NCI-H2107 treated with DMSO at 0.1 percent for 48 hours (cell line): ENCODE data around the gene QRICH1.
"Not testable (repeated sequence)": the region's sequence is repeated elsewhere in the genome, so short reads cannot be mapped to it uniquely, and the experiment has no call there.

Source experiments
- DNase-seq: peaks from one replicate; lab custom pipeline; 2025; ENCODE audit not compliant: unreplicated experiment; lab: John Stamatoyannopoulos, UW

Gene QRICH1

DNA sequence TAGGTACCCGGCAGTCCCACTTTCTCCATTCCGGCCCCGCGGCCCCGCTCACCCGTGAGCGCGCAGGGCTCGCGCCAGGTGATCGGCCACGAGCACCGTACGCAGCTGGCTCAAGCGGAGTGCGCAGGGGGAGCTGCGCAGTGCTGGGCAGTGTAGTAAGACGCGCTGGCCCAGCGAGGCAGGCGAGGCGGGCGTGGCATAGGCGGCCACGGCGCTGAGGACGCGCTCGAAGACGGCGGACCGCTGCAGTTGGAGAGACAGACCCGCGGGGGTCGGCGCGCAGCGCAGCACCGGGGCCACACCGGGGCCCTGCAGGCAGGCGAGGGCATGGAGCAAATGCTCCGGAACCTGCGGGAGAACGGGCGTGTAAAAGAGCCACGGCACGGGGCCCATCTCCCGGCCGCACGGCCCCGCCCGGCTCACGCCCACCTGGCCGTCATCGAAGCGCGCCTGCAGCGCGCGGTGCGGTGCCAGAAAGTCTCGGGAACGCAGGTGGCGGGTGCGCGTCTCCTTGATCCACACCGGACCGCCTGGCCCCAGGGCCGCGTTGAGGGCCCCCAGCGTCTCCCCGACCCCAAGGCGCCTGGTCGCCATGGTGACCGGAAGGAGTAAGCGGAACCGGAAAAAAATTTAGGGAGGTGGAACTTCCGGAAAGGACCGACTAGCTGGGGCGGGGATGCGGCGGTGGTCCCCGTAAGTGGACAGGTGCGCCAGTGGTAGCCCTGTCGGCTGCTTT lies 75.7 kb downstream of the QRICH1 start, which contains the start of gene DALRD3:
DALRD3 (minus strand) TSS at position 610 of the 736 bp plus-strand sequence; CDS start at position 594, 16 bp downstream.
- no peak for DNase-seq

DNA sequence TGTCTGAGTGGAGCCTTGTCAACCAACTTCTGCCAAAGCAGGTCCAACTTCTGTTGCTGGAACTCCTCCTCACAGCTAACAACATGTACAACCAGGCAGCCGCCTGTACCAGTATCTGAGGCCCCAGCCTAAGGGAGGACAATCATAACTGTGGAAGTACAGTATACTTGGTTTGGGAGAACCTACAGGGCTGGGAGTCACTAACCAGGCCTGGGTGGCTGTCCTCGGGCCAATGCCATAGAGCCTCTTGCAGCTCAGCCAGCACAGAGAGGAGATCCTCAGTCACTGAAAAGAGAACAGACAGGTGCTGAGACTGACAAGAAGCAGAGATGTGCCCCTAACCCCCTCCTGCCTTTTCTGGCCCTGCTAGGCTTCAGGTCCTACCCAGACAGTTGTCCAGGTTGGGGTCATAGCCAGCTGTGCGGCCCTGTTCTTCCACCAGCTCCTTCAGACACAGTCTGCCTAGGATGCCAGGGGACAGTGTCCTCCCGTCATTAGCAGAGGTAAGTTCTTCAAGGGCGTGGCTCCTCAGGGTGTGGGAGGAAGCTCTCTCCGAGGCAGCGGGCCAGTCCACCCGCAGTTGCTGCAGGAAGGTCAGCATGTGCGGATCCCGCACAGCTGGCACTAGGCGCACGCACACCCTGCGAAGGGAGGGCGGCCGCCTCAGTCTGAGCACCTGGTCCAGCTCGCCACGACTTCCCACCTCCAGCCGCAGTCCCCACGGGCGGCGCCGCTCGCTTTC lies 76.5 kb downstream of the QRICH1 start:
- DNase-seq, result no peak

DNA sequence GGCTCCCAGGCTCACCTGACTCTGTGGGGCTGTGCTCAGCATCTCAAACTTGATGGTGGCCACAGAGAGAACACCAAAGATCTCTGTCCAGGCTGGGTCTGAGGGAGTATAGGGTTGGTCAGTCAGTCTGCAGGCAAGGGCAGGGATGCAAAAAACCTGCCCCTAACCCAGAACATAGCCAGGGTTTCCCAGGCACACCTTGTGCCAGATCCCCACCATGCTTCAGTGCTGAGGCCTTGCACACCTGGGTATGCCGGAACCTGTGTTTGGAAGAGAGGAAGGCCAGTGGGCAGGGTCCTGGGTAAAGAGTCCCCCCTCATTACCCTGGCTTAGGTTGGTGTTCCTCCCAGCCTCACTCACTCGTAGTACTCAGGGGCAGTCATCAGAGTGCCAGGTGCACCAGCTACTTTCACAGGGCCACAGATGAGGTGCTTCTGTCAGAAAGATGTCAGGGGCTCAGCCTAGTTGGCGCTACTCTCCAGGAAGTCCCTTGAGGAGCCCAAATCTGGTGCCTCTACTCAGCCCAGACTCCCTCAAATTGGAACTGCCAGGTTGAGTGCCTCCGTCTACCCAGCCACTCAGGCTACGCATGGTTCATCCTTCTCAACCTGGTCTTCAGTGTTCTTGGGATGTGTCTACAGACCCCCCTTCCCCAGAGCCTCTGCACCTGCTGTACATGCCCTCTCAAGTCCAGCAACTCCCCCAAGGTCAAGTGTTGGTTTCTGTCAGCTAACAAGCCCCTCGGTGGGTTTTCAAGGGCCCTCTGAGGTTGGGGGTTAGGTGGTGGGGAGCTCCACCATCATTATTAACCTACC lies 77.2 kb downstream of the QRICH1 start:
- DNase-seq, result no peak

DNA sequence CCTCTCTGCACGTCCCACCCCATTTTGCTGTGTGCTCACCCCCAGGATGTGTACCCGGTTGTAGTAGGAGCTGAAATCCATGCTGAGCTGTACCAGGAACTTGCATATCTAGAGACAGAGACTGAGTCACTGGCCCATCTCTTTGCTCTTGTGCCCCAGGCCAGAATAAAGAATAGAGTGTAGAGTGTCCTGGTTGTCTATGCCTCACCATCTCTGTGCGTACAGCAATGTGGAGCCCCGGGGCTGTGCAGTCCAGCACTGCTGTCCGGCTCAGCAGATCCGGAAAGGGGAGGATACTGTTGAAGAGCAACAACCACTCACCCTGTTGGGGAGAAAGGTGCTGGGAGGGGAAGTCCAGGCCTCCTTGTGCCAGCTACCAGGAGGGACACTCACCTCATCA lies 78.1 kb downstream of the QRICH1 start:
- no peak for DNase-seq

DNA sequence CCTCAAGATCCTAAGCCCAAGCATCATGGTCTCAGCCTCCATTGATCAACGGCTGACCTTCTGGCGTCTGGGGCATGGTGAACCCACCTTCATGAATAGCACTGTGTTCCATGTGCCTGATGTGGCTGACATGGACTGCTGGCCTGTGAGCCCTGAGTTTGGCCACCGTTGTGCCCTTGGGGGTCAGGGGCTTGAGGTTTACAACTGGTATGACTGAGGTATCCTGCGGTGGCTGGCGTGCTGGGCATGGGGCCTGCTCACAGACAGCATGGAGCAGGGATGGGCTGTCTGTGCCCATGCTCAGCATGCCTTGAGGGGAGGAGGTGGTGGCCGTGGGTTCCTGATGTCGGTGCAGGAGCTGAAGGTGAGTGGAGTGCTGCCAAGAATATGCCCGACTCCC lies 78.8 kb downstream of the QRICH1 start:
- DNase-seq, result no peak

DNA sequence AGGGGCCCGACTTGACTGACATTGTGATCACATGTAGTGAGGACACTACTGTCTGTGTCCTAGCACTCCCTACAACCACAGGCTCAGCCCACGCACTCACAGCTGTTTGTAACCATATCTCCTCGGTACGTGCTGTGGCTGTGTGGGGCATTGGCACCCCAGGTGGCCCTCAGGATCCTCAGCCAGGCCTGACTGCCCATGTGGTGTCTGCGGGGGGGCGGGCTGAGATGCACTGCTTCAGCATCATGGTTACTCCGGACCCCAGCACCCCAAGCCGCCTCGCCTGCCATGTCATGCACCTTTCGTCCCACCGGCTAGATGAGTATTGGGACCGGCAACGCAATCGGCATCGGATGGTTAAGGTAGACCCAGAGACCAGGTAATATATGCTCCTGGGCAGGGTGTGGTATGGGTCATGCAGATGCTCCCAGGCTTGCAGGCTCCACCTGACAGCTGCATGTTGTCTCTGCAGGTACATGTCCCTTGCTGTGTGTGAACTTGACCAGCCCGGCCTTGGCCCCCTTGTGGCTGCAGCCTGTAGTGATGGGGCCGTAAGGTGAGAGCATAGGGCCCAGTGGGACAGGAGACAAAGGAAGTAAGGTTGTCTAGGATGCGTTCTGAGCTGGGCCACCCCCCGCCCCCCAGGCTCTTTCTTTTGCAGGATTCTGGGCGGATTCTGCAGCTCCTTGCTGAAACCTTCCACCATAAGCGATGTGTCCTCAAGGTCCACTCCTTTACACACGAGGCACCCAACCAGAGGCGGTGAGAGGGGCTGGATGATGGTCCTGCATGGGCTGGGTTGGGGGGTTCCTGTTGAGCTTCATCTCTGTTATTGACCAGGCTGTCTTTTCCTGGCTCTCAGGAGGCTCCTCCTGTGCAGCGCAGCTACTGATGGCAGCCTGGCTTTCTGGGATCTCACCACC lies 79.9 kb downstream of the QRICH1 start:
- DNase-seq, result no peak

DNA sequence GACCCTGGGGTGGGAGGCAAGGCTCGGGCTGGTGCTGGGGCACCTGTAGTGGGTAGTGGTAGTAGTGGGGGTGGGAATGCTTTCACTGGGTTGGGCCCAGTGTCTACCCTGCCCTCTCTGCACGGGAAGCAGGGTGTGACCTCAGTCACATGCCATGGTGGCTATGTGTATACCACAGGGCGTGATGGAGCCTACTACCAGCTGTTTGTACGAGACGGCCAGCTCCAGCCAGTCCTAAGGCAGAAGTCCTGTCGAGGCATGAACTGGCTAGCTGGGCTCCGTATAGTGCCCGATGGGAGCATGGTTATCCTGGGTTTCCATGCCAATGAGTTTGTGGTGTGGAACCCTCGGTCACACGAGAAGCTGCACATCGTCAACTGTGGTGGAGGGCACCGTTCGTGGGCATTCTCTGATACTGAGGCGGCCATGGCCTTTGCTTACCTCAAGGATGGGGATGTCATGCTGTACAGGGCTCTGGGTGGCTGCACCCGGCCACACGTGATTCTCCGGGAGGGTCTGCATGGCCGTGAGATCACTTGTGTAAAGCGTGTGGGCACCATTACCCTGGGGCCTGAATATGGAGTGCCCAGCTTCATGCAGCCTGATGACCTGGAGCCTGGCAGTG lies 80.6 kb downstream of the QRICH1 start:
- no peak for DNase-seq

DNA sequence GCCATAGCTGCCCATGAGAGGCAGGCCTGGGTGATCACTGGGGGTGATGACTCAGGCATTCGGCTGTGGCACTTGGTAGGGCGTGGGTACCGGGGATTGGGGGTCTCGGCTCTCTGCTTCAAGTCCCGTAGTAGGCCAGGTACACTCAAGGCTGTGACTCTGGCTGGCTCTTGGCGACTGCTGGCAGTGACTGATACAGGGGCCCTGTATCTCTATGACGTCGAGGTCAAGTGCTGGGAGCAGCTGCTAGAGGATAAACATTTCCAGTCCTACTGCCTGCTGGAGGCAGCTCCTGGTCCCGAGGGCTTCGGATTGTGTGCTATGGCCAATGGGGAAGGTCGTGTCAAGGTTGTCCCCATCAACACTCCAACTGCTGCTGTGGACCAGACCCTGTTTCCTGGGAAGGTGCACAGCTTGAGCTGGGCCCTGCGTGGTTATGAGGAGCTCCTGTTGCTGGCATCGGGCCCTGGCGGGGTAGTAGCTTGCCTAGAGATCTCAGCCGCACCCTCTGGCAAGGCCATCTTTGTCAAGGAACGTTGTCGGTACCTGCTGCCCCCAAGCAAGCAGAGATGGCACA lies 81.3 kb downstream of the QRICH1 start:
- DNase-seq, result no peak

DNA sequence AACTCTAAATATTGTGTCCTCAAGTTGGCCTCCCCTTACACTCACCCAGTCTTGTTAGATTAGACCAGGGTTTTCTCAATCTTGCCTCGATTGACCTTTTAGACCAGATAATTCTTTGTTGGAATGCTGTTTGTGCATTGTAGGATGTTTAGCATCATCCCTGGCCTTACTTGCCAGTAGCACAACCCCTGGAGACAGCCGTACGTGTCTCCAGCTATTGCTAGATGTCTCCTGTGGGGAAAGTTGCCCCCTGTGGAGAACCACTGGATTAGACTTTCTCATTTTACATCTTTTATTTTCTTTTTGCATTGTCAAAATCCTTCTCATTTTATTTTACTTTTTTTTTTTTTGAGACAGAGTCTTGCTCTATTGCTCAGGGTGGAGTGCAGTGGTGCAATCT lies 84.5 kb downstream of the QRICH1 start:
- no peak for DNase-seq

DNA sequence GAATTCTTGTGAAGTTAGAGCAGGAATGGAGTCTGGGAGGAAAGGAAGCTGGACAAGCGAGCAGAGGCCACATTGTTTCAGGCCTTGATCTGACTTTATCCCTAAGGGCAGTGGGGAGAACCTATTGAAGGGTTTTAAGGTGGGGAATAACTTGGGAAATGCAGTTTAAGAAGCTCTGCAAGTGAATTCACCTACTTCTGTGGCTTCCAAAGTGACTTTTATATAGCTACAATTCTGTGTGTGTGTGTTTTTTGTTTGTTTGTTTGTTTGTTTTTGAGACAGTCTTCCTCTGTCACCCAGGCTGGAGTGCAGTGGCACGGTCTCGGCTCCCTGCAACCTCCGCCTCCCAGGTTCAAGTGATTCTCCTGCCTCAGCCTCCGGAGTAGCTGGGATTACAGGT lies 85.2 kb downstream of the QRICH1 start:
- not testable (repeated sequence) for DNase-seq

DNA sequence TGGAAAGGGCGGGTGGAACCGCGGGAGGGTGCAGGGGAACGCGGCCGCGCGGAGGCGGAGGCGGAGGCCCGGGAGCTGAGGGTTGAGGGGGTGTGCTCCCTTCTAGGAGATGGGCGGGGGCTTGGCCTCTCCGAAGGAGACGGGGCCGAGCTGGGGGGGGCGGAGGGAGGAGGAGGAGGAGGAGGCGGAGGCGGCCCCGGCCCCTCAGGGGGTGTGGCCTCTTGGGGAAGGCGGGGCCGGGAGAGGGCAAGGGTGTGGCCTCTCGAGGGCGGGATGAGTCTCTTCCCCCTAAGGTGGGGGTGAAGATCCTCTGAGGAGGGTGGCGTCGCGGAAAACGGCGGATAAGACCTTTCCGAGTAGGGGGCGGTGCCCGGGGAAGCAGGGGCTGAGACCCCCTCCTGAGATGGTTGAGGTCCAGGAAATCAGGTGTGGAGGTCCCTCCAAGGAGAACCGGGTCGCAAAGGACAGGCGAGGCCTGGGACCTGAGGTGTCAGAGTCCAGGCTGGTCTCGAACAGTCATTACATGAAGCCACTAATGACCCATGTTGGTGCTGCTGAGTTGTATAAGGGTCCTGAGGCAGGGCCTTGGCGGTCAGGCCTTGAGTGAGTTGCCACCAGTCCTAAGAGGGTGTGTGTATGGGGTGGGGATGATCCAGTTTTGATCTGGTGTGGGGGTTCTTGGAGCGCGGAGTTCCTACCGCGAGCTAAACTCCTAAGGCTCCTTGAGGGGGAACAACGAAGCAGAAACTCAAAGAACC lies 85.9 kb downstream of the QRICH1 start:
- no peak for DNase-seq

DNA sequence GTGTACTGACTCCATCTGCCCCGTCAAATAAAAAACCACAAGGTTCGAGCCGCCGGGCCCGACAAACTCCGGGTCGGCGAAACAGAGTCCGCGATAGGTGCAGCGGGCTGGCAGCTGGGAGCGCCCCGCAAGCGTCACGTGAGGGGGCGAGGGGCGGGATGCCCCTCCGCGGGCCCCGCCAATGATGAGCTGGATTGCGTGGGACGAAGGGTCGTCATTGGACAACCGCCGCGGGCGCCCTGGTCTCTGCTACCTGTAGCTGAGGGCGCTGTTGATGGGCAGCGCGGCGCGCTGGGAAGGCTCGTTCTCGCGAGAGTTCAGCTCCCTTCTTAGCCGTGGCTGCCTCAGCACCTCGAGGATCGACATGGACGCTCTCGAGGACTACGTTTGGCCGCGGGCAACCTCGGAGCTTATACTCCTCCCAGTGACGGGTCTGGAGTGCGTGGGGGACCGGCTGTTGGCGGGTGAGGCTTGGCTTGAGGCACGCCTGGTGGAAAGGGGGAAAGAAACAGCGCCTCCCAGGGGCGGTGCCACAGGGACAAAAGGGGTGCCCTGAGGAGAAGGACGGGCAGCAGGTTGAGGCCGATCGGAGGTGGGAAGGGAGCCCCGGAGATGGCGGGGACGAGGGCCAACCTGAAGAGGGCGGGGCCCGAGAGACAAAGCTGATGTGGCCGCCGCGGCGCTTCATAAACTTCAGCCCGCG lies 86.7 kb downstream of the QRICH1 start, which contains the start of gene WDR6:
WDR6 (plus strand) TSS at position 324 of the 703 bp plus-strand sequence; CDS start at position 365, 41 bp downstream.
- DNase-seq, result peak; percentile 68

DNA sequence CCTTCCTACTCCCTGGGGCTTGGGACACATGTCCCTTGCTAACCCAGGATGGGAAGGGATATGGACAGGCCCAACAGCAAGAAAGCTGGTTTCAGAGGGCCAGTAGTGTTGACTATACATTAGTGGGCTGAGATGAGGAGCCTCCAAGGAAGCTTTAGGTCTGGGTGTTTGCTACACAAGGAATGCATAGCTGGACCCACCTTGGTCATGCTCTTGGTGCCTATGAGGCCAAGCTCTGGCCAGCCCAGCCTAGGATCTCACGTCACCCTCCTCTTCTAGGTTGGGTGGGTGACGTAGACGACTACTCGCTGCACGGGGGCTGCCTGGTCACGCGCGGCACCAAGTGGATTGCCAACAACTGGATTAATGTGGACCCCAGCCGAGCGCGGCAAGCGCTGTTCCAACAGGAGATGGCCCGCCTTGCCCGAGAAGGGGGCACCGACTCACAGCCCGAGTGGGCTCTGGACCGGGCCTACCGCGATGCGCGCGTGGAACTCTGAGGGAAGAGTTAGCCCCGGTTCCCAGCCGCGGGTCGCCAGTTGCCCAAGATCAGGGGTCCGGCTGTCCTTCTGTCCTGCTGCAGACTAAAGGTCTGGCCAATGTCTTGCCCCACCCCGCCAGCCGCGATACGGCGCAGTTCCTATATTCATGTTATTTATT lies 87.3 kb downstream of the QRICH1 start:
- no peak for DNase-seq

DNA sequence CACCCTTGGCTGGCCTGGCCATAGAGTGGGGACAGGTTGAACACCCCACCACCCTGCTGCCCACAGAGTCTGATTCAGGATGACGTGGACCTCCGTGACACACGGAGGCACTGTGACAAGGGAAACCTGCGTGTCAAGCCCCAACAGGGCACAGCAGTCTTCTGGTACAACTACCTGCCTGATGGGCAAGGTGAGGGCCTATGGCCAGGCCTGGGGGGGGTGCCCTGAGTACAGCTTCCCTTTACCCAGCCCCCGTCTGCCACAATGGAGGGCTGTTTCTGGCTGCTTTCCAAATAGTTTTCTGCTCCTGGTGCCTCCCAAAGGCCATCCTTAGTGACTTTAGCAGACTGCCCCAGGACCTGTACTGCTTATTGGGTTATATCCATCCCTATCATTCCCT lies 87.9 kb downstream of the QRICH1 start:
- DNase-seq, result no peak

DNA sequence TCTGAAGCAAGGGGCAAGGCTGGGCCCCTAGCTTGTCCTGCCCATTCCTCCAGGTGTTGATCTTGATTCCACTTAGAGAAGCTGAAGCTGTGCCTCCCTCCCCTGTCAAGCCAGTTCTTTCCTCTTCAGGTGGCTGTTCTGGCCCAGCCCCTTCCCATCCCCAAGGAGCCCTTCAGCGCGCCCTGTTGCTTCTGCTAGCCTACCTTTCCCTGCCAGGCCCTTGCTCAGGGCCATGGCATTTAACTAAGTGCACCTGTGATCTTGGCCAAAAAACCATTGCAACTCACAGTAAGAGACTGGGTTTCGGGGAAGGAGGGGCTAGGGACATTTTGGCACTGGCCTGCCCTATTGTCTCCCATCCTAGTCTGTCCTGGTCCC lies 88.6 kb downstream of the QRICH1 start:
- DNase-seq, result no peak

DNA sequence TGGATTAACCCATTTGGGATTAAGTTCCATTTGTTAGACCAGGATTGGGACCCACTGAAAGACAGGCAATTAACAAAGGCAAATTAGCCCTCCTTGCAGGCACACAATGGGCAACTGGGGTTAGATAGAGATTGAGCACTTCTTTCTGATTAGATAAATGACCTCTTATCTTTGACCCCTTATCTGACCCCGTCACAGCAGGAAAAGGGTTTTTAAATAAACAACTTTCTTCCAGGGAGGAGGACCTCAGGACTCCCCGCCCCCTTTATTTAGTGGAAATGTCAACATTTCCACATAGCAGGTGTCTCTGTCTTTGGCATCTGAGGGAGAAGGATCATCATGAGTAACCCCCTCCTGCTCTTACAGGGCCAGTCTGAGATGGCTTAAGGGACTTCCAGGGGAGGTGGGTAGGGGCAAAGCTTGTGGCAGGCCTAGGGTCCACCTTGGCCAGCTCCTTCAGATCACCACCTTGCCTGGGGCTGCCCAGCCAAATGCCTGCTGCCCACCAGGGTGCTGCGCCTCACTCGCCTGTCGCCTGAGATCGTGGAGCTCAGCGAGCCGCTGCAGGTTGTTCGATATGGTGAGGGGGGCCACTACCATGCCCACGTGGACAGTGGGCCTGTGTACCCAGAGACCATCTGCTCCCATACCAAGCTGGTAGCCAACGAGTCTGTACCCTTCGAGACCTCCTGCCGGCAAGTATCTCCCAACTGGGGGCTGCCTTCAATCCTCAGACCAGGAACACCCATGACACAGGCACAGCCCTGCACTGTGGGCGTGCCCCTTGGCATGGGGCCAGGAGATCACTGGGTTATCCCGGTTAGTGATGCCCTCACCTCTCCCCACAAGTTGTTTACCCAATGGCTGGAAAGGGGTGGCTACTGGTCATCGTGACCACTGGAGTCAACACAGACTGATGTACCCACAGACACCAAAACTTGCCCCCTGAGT lies 89.2 kb downstream of the QRICH1 start:
- no peak for DNase-seq

DNA sequence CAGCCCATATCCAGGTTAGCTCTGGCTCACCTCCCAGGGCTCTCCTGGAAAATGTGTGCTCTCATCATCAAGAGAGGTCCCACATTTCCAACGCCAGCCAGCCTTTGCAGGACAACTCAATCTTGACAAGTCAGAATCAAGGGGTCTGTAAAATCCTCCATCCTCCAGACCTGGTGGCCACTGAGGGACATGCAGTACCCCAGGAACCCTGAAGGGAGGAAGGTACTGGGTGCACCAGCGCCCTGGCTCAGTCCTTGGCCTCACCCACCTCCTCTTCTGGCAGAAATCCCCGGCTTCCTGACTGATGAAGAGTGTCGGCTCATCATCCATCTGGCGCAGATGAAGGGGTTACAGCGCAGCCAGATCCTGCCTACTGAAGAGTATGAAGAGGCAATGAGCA lies 92.7 kb downstream of the QRICH1 start:
- no peak for DNase-seq
